Endothelial cell of umbilical vein (primary cell): Measurements from ENCODE around the gene DGCR8. TPM values are rescaled to one million over a fixed set of nuclear protein-coding genes. Genes with fewer than 3 reads are reported as not detected.

Source experiments
- BruUV-seq: library from RNA; stranded (reverse); fragments of 400-500 nt; replicated peaks from 2 replicates; lab custom pipeline; 2021; lab: Mats Ljungman, UMichigan
- CTCF ChIA-PET: fragments of 300-600, 350-600 bp; sonication (Branson Sonifier 250); formaldehyde crosslinking; loops from one replicate; lab custom pipeline; 2021; ENCODE audit warnings: antibody characterized with exemption, inconsistent platforms; lab: Charles Lee
- POLR2A ChIA-PET: fragments of 300-600, 350-600 bp; sonication (Branson Sonifier 250); formaldehyde crosslinking; loops from one replicate; lab custom pipeline; 2021; ENCODE audit warnings: antibody characterized with exemption, inconsistent platforms; lab: Charles Lee
- DNase-seq: peaks from one replicate; pipeline ENCODE4 v3.0.0-alpha.2; 2011; ENCODE audit warnings: low read depth, low spot score
- FAIRE-seq: peaks from 2 replicates; lab custom pipeline; 2011; peaks lifted over from hg19 to GRCh38; lab: Jason Lieb, UNC
- H2AFZ ChIP-seq: 2 replicates; pipeline ENCODE4 v1.6.0; 2012; ENCODE audit warnings: low read depth, low read length, control low read depth, inconsistent platforms
- H3K27ac ChIP-seq: 2 replicates; pipeline ENCODE4 v1.5.1; 2011; ENCODE audit warnings: low read depth, mild to moderate bottlenecking, control low read depth, low read length, moderate library complexity; ENCODE audit not compliant: insufficient read depth
- H3K27me3 ChIP-seq, 2 experiments: 2 replicates each; pipeline versions ENCODE4 v1.6.0 to v1.6.1; 2011; ENCODE audit warnings: low read length in 2 of 2, mixed read lengths in 1 of 2; ENCODE audit not compliant: control insufficient read depth in 2 of 2, insufficient read depth in 2 of 2
- H3K36me3 ChIP-seq, 2 experiments: 2 replicates in 1 of 2; 3 replicates in 1 of 2; pipeline ENCODE4 v1.5.1; 2011; ENCODE audit warnings: low read length in 2 of 2, mild to moderate bottlenecking in 1 of 2, moderate library complexity in 1 of 2; ENCODE audit not compliant: control insufficient read depth in 2 of 2, insufficient read depth in 2 of 2; ENCODE audit errors: extremely low read depth in 1 of 2
- H3K4me1 ChIP-seq: 3 replicates; pipeline ENCODE4 v1.5.1; 2011; ENCODE audit warnings: mild to moderate bottlenecking, low read length; ENCODE audit not compliant: control insufficient read depth, insufficient read depth; ENCODE audit errors: extremely low read depth
- H3K4me2 ChIP-seq: 2 replicates; pipeline ENCODE4 v1.6.1; 2011; ENCODE audit warnings: low read length, control low read depth, mixed read lengths; ENCODE audit not compliant: insufficient read depth
- H3K4me3 ChIP-seq, 3 experiments: fragments of 200-600 bp in 1 of 3; sonication (generic), shearing (Covaris generic) in 1 of 3; replicated peaks in 1 of 3; 2 replicates each; pipeline ENCODE4 v1.5.1; 2011 to 2016; ENCODE audit warnings: control low read depth in 3 of 3, low read length in 3 of 3, mild to moderate bottlenecking in 2 of 3, inconsistent platforms in 1 of 3, low read depth in 1 of 3, moderate library complexity in 1 of 3; ENCODE audit not compliant: insufficient read depth in 1 of 3
- H3K79me2 ChIP-seq: 2 replicates; pipeline ENCODE4 v1.6.0; 2012; ENCODE audit warnings: low read length, inconsistent platforms; ENCODE audit not compliant: control insufficient read depth, insufficient read depth
- H3K9ac ChIP-seq: replicated peaks from 2 replicates; pipeline ENCODE3; 2011; ENCODE audit warnings: low read length, control low read depth; ENCODE audit not compliant: insufficient read depth; ENCODE audit errors: extremely low read depth
- H3K9me1 ChIP-seq: replicated peaks from 3 replicates; pipeline ENCODE4 v1.6.0; 2011; ENCODE audit warnings: mild to moderate bottlenecking, low read length; ENCODE audit not compliant: control insufficient read depth, insufficient read depth; ENCODE audit errors: extremely low read depth
- H3K9me3 ChIP-seq: replicated peaks from 2 replicates; pipeline ENCODE4 v1.5.1; 2012; ENCODE audit warnings: low read length, inconsistent platforms; ENCODE audit not compliant: control insufficient read depth, insufficient read depth
- H4K20me1 ChIP-seq: replicated peaks from 2 replicates; pipeline ENCODE3; 2011; ENCODE audit warnings: mild to moderate bottlenecking, low read length; ENCODE audit not compliant: control insufficient read depth, insufficient read depth; ENCODE audit errors: extremely low read depth
- CTCF ChIP-seq, 2 donors: IDR thresholded peaks; 1 replicate in 1 of 2; 2 replicates in 1 of 2; pipeline ENCODE4 v1.5.1; 2011; ENCODE audit warnings: low read length in 2 of 2, mild to moderate bottlenecking in 2 of 2, moderate library complexity in 2 of 2, control low read depth in 1 of 2, inconsistent platforms in 1 of 2, low read depth in 1 of 2; ENCODE audit not compliant: insufficient read depth in 1 of 2; ENCODE audit errors: extremely low read depth in 1 of 2
- EZH2 ChIP-seq: IDR thresholded peaks from 2 replicates; pipeline ENCODE4 v1.6.1; 2012; ENCODE audit warnings: borderline replicate concordance, low read depth, mild to moderate bottlenecking, moderate library complexity, low read length, inconsistent platforms; ENCODE audit not compliant: severe bottlenecking
- FOS ChIP-seq: IDR thresholded peaks from 2 replicates; pipeline ENCODE4 v1.6.1; 2011; ENCODE audit warnings: mild to moderate bottlenecking, low read length, moderate library complexity, borderline replicate concordance; ENCODE audit not compliant: insufficient read depth
- GATA2 ChIP-seq: IDR thresholded peaks from 2 replicates; pipeline ENCODE4 v1.7.0; 2011; ENCODE audit warnings: low read depth, mild to moderate bottlenecking, moderate library complexity, mixed read lengths, low read length; ENCODE audit not compliant: insufficient read length, insufficient read depth
- JUN ChIP-seq: IDR thresholded peaks from 2 replicates; pipeline ENCODE4 v1.6.1; 2011; ENCODE audit warnings: borderline replicate concordance, low read depth; ENCODE audit not compliant: insufficient read length, insufficient read depth
- MAX ChIP-seq: IDR thresholded peaks from 2 replicates; pipeline ENCODE4 v1.6.1; 2011; ENCODE audit not compliant: insufficient read depth, insufficient read length
- MYC ChIP-seq: IDR thresholded peaks from one replicate; pipeline ENCODE4 v1.6.1; 2011; ENCODE audit warnings: mild to moderate bottlenecking, low read depth, low read length
- POLR2A ChIP-seq: IDR thresholded peaks from 2 replicates; pipeline ENCODE4 v1.6.1; 2012; ENCODE audit warnings: low read depth, mild to moderate bottlenecking, control low read depth, low read length
- POLR2AphosphoS5 ChIP-seq: IDR thresholded peaks from 2 replicates; pipeline ENCODE4 v1.6.1; 2012; ENCODE audit warnings: low read depth, mild to moderate bottlenecking, control low read depth, low read length, moderate library complexity; ENCODE audit not compliant: insufficient read depth
- dilution Hi-C: fragments of 300-500 bp; cut with MboI; formaldehyde crosslinking; loops from one replicate; pipeline ENCODE4 v1.15.0; 2019; ENCODE audit warnings: low sequenced_read_pairs; ENCODE audit not compliant: extremely low pct_ligation_motif_present
- intact Hi-C: fragments of 100-400 bp; cut with micrococcal nuclease; formaldehyde crosslinking; loops from one replicate; pipeline ENCODE4 v1.10.0; 2022
- polyA plus RNA-seq, 4 experiments: library from polyadenylated mRNA; depleted of rRNA in 3 of 4; stranded (reverse) in 3 of 4; unstranded in 1 of 4; fragments of >200 nt; gene quantifications; 2 replicates each; pipeline versions ENCODE4 v1.2.1 to v1.2.3, GENCODE V29; 2011 to 2012; ENCODE audit warnings: missing spikeins in 1 of 4
- total RNA-seq: library from RNA; stranded (reverse); gene quantifications from 2 replicates; pipeline ENCODE4 v1.2.3, GENCODE V29; 2021

Gene DGCR8
- total and polyA plus RNA-seq, 2 donors (not counting 3 experiments of a cell fraction or from before 2014, with no cell fraction given) = 32.7 to 64.2 TPM

- no TSS peak for BruUV-seq
- H3K9ac ChIP-seq = no peak overlapping the region
- no peaks in the 10 kb centered on the region for H3K9me3 ChIP-seq
- dilution Hi-C loops (no loop called here), intact Hi-C loops (no loop called here)
- H3K79me2 ChIP-seq = peaks cover 63% of the 10 kb centered on the region
- TF ChIP-seq GATA2 (no peak), MAX (no peak), POLR2A (no peak), CTCF (IDR thresholded peaks at IDR 0.05; ENCODE audit: extremely low read depth in 1 of 2, insufficient read depth in 1 of 2, low read depth in 1 of 2, low read length in 2 of 2) (no peak), EZH2 (no peak), POLR2AphosphoS5 (no peak), MYC (no peak), FOS (no peak), JUN (no peak)
- H2AFZ ChIP-seq = no peak overlapping the region
- FAIRE-seq (no peak), DNase-seq (no peak)
- no peaks in the 10 kb centered on the region for H3K9me1 ChIP-seq
- POLR2A ChIA-PET = no interaction called here
- no peaks in the 10 kb centered on the region for H4K20me1 ChIP-seq
- CTCF ChIA-PET = no interaction called here
- H3K4me2 ChIP-seq = no peak overlapping the region
- H3K27ac ChIP-seq = no peak overlapping the region
- H3K4me1 ChIP-seq = peaks cover 6% of the 10 kb centered on the region
- H3K36me3 ChIP-seq = no peaks in the 10 kb centered on the region
- H3K27me3 ChIP-seq = no peaks in the 10 kb centered on the region
- no peak overlapping the region for H3K4me3 ChIP-seq
These were observed 54.0 kb downstream of the DGCR8 start for GRCh38 chr22:20133930-20134549.
